Measurements from ENCODE around the gene CACNA1E. TPM values are rescaled to one million over a fixed set of nuclear protein-coding genes. Genes with fewer than 3 reads are reported as not detected.

Gene CACNA1E
- polyA plus RNA-seq, 3 donors from 2014 or later = not detected

- H3K36me3 Mint-ChIP-seq = no peaks in the 10 kb centered on the region
- H3K4me3 Mint-ChIP-seq = no peak overlapping the region
- no peak for DNase-seq
- H3K9me3 Mint-ChIP-seq = peaks cover 0 to 3% (median under 1%) of the 10 kb centered on the region in 6 donors
- H3K4me1 Mint-ChIP-seq = no peaks in the 10 kb centered on the region
- no peak overlapping the region for H3K27ac Mint-ChIP-seq
- H3K27me3 Mint-ChIP-seq (ENCODE audit: low read depth in 3 of 3) = peaks cover 2 to 3% (median 3%) of the 10 kb centered on the region in 3 donors
Observed at GRCh38 chr1:181545395-181545794, 62.1 kb downstream of the CACNA1E start.

DNA sequence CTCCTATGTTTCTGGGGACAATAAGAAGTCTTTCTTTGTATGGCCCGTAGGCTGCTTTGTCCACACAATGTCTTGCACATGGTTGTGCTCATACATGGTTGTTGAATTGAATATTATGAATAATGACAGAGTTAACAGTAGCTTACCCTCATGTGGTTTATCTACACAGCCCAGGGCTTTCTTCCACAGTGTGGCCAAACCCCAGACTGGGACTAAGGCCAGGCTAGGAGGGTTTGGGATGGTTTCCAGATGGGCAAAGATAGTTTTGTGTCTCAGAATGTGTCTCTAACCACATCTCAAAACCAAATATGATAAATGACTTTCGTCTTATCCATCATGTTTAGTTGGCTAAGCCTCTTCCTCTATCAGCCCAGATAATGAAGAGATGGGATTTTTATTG is 65.2 kb downstream of the CACNA1E start:
- Mint-ChIP-seq H3K36me3 (no peaks in the 10 kb centered on the region), H3K9me3 (peaks cover 0 to 3% (median 0%) of the 10 kb centered on the region in 6 donors), H3K27ac (no peak overlapping the region), H3K4me3 (no peak overlapping the region), H3K27me3 (ENCODE audit: low read depth in 3 of 3) (peaks cover 2 to 5% (median 3%) of the 10 kb centered on the region in 3 donors), H3K4me1 (no peaks in the 10 kb centered on the region)
- no peak for DNase-seq

DNA sequence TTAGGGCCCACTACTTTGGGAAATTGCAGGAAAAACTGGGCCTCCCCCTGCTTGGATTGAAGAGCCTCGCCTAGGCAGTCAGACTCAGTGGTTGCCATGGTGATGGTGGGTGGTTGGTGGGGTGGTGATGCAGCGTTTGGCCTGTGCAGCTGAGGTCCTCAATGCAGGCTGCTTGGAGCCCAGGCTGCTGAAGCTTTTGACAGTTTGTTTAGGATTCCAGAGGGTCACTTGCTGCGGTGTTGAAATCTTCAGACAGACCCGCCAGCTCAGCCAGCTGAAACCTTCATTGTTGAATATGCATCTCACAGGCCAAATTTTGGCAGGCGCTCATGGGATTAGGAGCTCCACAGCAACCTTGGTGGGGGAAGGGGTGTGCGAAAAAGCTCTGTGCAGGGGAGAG is 67.9 kb downstream of the CACNA1E start:
- peaks cover 0 to 3% (median 0%) of the 10 kb centered on the region in 6 donors for H3K9me3 Mint-ChIP-seq
- peaks cover 2 to 5% (median 3%) of the 10 kb centered on the region in 3 donors for H3K27me3 Mint-ChIP-seq (ENCODE audit: low read depth in 3 of 3)

DNA sequence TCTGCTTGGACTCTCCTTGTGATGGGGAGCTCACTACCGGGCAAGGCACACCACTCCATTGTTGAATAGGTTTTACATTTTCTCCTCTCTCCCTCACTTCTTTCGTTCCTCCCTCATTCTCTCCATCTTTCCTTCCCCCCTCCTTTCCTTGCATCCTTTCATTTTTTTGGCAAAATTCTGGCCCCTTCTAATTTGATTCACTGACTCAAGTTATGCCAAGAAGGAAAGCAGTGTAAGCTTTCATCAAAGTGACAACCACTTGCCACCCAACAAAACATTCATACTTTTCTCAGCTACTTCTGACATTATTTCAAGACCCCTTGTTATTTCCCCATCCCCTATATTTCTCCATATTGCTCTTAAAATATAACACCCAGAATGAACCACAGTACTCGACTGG is 68.4 kb downstream of the CACNA1E start:
- no peaks in the 10 kb centered on the region for H3K36me3 Mint-ChIP-seq
- H3K27me3 Mint-ChIP-seq (ENCODE audit: low read depth in 3 of 3) = peaks cover 2 to 5% (median 3%) of the 10 kb centered on the region in 3 donors
- H3K4me1 Mint-ChIP-seq = no peaks in the 10 kb centered on the region
- H3K4me3 Mint-ChIP-seq = no peak overlapping the region
- no peak for DNase-seq
- H3K9me3 Mint-ChIP-seq = no peaks in the 10 kb centered on the region
- no peak overlapping the region for H3K27ac Mint-ChIP-seq

More for the DNA sequence above, 67.9 kb downstream of the CACNA1E start:
- Mint-ChIP-seq H3K27ac (no peak overlapping the region), H3K36me3 (no peaks in the 10 kb centered on the region), H3K4me3 (no peak overlapping the region), H3K4me1 (no peaks in the 10 kb centered on the region)
- no peak for DNase-seq

DNA sequence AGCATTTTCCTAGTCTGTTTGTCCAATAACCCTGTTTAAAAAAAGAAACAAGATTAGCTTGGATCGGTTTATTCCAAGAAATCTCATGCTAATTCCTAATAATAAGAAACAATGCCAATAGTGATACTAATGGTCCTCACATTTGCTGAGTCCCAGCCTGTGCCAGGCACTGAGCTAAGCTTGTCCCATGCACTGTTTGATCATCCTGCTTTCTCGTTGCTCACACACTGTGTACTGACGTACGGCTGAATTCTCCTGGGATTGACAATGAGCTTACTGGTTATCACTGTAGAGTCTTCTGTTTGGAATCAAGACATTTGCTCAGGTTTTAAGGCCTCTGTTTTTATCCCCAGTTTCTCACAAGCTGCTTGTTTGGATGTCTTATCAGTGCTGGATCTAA is 71.1 kb downstream of the CACNA1E start:
- no peak overlapping the region for H3K27ac Mint-ChIP-seq
- no peaks in the 10 kb centered on the region for H3K4me1 Mint-ChIP-seq
- H3K36me3 Mint-ChIP-seq = no peaks in the 10 kb centered on the region

GRCh38 chr1:181556631-181557030 is 73.3 kb downstream of the CACNA1E start:
- H3K27ac Mint-ChIP-seq = no peak overlapping the region
- DNase-seq = no peak
- no peaks in the 10 kb centered on the region for H3K4me1 Mint-ChIP-seq
- peaks cover 0 to 3% (median 0%) of the 10 kb centered on the region in 3 donors for H3K27me3 Mint-ChIP-seq (ENCODE audit: low read depth in 3 of 3)
- no peak overlapping the region for H3K4me3 Mint-ChIP-seq
- no peaks in the 10 kb centered on the region for H3K36me3 Mint-ChIP-seq
- peaks cover 0 to 2% (median 0%) of the 10 kb centered on the region in 6 donors for H3K9me3 Mint-ChIP-seq

More for the DNA sequence above, 71.1 kb downstream of the CACNA1E start:
- peaks cover 2 to 3% (median 2%) of the 10 kb centered on the region in 3 donors for H3K27me3 Mint-ChIP-seq (ENCODE audit: low read depth in 3 of 3)
- no peak for DNase-seq
- H3K4me3 Mint-ChIP-seq = no peak overlapping the region
- no peaks in the 10 kb centered on the region for H3K9me3 Mint-ChIP-seq

DNA sequence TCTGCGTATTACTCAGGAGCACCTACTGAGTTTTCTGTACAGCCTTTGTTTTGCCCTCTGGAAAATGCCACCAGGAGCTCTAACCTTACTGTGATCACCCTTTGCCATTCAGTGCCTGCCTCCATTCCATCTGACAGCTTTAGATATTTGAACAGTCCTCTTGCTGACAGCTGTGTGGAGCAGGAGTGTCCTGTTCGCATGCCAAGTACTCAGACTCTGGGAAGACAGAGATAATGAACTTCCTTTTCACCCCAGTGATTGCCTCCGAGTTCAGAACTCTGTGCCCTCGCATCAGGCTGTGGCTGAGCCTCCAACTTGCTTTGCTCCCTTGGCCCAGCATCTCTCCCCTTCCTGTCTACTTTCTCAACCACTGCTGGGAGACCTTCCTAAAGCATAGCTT is 74.0 kb downstream of the CACNA1E start:
- Mint-ChIP-seq H3K36me3 (no peaks in the 10 kb centered on the region), H3K27ac (no peak overlapping the region), H3K4me1 (no peaks in the 10 kb centered on the region), H3K4me3 (no peak overlapping the region), H3K27me3 (ENCODE audit: low read depth in 3 of 3) (peaks cover 0 to 3% (median 0%) of the 10 kb centered on the region in 3 donors), H3K9me3 (peaks cover 0 to 2% (median 0%) of the 10 kb centered on the region in 6 donors)
- no peak for DNase-seq

GRCh38 chr1:181558416-181558815 is 75.1 kb downstream of the CACNA1E start:
- no peak overlapping the region for H3K4me3 Mint-ChIP-seq
- no peaks in the 10 kb centered on the region for H3K36me3 Mint-ChIP-seq
- peaks cover 0 to 2% (median 0%) of the 10 kb centered on the region in 3 donors for H3K27me3 Mint-ChIP-seq (ENCODE audit: low read depth in 3 of 3)
- no peak for DNase-seq
- peaks cover 0 to 3% (median 0%) of the 10 kb centered on the region in 6 donors for H3K9me3 Mint-ChIP-seq
- H3K4me1 Mint-ChIP-seq = no peaks in the 10 kb centered on the region
- H3K27ac Mint-ChIP-seq = no peak overlapping the region

DNA sequence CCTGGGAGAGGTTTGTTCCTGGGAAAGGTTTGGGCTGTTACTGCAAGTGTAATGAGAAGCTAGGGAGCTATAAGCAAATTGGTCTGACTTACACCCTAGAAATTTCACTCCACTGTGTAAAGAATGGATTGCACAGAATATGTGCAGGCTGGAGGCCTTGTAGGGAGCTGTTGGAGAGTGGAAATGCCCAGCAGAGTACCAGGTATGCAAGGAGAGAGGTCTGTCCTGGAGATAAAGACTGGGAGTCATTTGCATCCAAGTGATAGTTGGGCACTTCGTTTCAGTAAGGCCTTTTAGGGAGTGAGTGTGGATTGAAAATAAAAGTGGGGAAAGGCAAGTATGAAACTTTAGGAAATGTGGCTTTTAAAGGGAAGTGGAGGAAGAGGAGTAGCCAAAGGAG is 75.8 kb downstream of the CACNA1E start:
- Mint-ChIP-seq H3K4me3 (no peak overlapping the region), H3K4me1 (no peaks in the 10 kb centered on the region), H3K36me3 (no peaks in the 10 kb centered on the region), H3K27me3 (ENCODE audit: low read depth in 3 of 3) (peaks cover 0 to 2% (median 0%) of the 10 kb centered on the region in 3 donors), H3K9me3 (peaks cover 0 to 6% (median 0%) of the 10 kb centered on the region in 6 donors), H3K27ac (no peak overlapping the region)
- DNase-seq = no peak

DNA sequence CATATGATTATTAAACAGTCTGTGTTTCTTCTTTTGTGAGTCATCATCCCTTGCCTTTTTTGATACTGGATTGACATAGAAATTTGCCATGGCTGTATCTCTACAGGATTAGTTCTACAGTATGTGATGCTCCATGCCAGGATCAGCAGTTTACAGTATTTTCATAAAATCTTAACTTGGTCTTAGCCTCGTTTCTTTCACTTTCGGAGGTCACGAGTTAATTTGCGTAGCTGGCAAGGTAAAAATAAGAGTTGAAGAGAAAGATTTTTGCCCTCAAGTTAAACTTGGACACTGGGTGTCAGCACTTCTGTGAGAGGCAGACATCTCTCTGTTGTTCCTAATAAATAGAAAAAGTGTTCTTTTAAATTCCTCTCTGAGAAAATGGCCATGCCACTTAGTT is 79.1 kb downstream of the CACNA1E start:
- H3K4me1 Mint-ChIP-seq = no peaks in the 10 kb centered on the region
- H3K4me3 Mint-ChIP-seq = no peak overlapping the region
- no peak overlapping the region for H3K27ac Mint-ChIP-seq
- peaks cover 0 to 10% (median 0%) of the 10 kb centered on the region in 6 donors for H3K9me3 Mint-ChIP-seq
- no peaks in the 10 kb centered on the region for H3K36me3 Mint-ChIP-seq
- H3K27me3 Mint-ChIP-seq (ENCODE audit: low read depth in 3 of 3) = peaks cover 0 to 2% (median 0%) of the 10 kb centered on the region in 3 donors
- DNase-seq = no peak

GRCh38 chr1:181568736-181569135 is 85.4 kb downstream of the CACNA1E start:
- H3K9me3 Mint-ChIP-seq = peaks cover 0 to 4% (median 0%) of the 10 kb centered on the region in 6 donors
- H3K4me3 Mint-ChIP-seq = no peak overlapping the region
- no peak overlapping the region for H3K27ac Mint-ChIP-seq
- no peaks in the 10 kb centered on the region for H3K36me3 Mint-ChIP-seq
- H3K27me3 Mint-ChIP-seq (ENCODE audit: low read depth in 3 of 3) = peaks cover 0 to 3% (median 3%) of the 10 kb centered on the region in 3 donors
- no peaks in the 10 kb centered on the region for H3K4me1 Mint-ChIP-seq
- DNase-seq = no peak

- H3K27me3 Mint-ChIP-seq (ENCODE audit: low read depth in 3 of 3) = peaks cover 0 to 2% (median 1%) of the 10 kb centered on the region in 3 donors
- H3K4me1 Mint-ChIP-seq = no peaks in the 10 kb centered on the region
- H3K4me3 Mint-ChIP-seq = no peak overlapping the region
- DNase-seq = no peak
- no peak overlapping the region for H3K27ac Mint-ChIP-seq
- peaks cover 0 to 2% (median 0%) of the 10 kb centered on the region in 6 donors for H3K9me3 Mint-ChIP-seq
- peaks cover 0 to 4% (median 0%) of the 10 kb centered on the region in 3 donors for H3K36me3 Mint-ChIP-seq
Observed at GRCh38 chr1:181577475-181577874, 94.2 kb downstream of the CACNA1E start.

DNA sequence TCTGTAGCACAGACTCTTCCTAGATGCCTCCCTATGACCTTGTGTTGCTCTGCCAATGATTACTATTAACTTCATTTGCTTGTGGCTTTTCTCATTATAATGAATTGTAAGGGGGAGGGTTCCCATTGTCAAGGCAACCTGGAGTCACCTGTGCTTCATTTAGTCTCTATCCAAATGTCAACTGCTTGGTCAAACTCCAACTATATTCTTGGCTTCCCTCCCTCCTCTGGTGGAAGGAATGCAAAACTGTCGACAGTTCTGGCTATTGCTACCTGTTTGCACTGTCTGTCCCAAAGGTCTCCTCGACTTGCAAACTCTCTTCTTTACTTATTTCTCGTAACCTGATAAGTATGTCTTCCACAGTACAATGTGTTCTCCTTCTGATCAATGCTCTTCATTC is 100.3 kb downstream of the CACNA1E start:
- no peaks in the 10 kb centered on the region for H3K4me1 Mint-ChIP-seq
- no peak for DNase-seq
- H3K9me3 Mint-ChIP-seq = no peaks in the 10 kb centered on the region
- H3K4me3 Mint-ChIP-seq = no peak overlapping the region
- H3K27ac Mint-ChIP-seq = no peak overlapping the region
- peaks cover 0 to 2% (median 1%) of the 10 kb centered on the region in 3 donors for H3K27me3 Mint-ChIP-seq (ENCODE audit: low read depth in 3 of 3)
- H3K36me3 Mint-ChIP-seq = no peaks in the 10 kb centered on the region

GRCh38 chr1:181587870-181588438 is 104.6 kb downstream of the CACNA1E start:
- H3K27me3 Mint-ChIP-seq (ENCODE audit: low read depth in 3 of 3) = peaks cover 0 to 4% (median 3%) of the 10 kb centered on the region in 3 donors
- H3K27ac Mint-ChIP-seq = no peak overlapping the region
- H3K36me3 Mint-ChIP-seq = no peaks in the 10 kb centered on the region
- H3K4me3 Mint-ChIP-seq = no peak overlapping the region
- no peak for DNase-seq
- H3K4me1 Mint-ChIP-seq = no peaks in the 10 kb centered on the region
- no peaks in the 10 kb centered on the region for H3K9me3 Mint-ChIP-seq

- Mint-ChIP-seq H3K27me3 (ENCODE audit: low read depth in 3 of 3) (peaks cover 0 to 4% (median 3%) of the 10 kb centered on the region in 3 donors), H3K4me3 (no peak overlapping the region), H3K4me1 (no peaks in the 10 kb centered on the region), H3K27ac (no peak overlapping the region), H3K36me3 (no peaks in the 10 kb centered on the region), H3K9me3 (no peaks in the 10 kb centered on the region)
- DNase-seq = no peak
Observed at GRCh38 chr1:181588631-181589030, 105.3 kb downstream of the CACNA1E start.
